GM20000 (cell line): ENCODE data around the gene HINFP.

Experiments used
- DNase-seq: peaks from one replicate; pipeline ENCODE4 v3.0.0; 2012; ENCODE audit warnings: low spot score
- CTCF ChIP-seq: IDR thresholded peaks from 2 replicates; pipeline ENCODE4 v1.5.1; 2012; ENCODE audit warnings: mild to moderate bottlenecking, control low read depth; ENCODE audit errors: extremely low read depth, missing control alignments

Gene HINFP

GRCh38 chr11:119114351-119114750, 7.0 kb upstream of the HINFP start:
- TF ChIP-seq CTCF = no peak
- DNase-seq = no peak

GRCh38 chr11:119115484-119116234, 5.7 kb upstream of the HINFP start:
- no peak for TF ChIP-seq CTCF
- no peak for DNase-seq

- no peak for TF ChIP-seq CTCF
- no peak for DNase-seq
These were observed 5.2 kb upstream of the HINFP start for GRCh38 chr11:119116235-119116594.

- no peak for TF ChIP-seq CTCF
- no peak for DNase-seq
These were observed 4.8 kb upstream of the HINFP start for GRCh38 chr11:119116601-119117000.

GRCh38 chr11:119117004-119117706, 4.2 kb upstream of the HINFP start:
- TF ChIP-seq CTCF = no peak
- no peak for DNase-seq

GRCh38 chr11:119118227-119118626, 3.2 kb upstream of the HINFP start:
- DNase-seq = no peak
- TF ChIP-seq CTCF = no peak

- DNase-seq = no peak
- no peak for TF ChIP-seq CTCF
These were observed 2.4 kb upstream of the HINFP start for GRCh38 chr11:119118946-119119345.
